Mesothelial cell of epicardium (in vitro differentiated cells): ENCODE measurements around the gene LRRC31. TPM values are rescaled to one million over a fixed set of nuclear protein-coding genes. Genes with fewer than 3 reads are reported as not detected.

ENCODE experiments used
- DNase-seq, 2 experiments: peaks; one replicate each; pipeline ENCODE4 v3.0.0; 2021; ENCODE audit warnings: low spot score in 2 of 2; ENCODE audit not compliant: unreplicated experiment in 2 of 2
- H3K27ac Mint-ChIP-seq: 2 replicates; pipeline ENCODE4 v1.8.0; 2021; ENCODE audit warnings: mixed read lengths
- H3K27me3 Mint-ChIP-seq: 2 replicates; pipeline ENCODE4 v1.8.0; 2021; ENCODE audit warnings: low read depth, mixed read lengths
- H3K36me3 Mint-ChIP-seq: 2 replicates; pipeline ENCODE4 v1.8.0; 2021; ENCODE audit warnings: mixed read lengths
- H3K4me1 Mint-ChIP-seq: 2 replicates; pipeline ENCODE4 v1.8.0; 2021; ENCODE audit warnings: mixed read lengths
- H3K4me3 Mint-ChIP-seq: 2 replicates; pipeline ENCODE4 v1.8.0; 2021; ENCODE audit warnings: mild to moderate bottlenecking, moderate library complexity, mixed read lengths
- H3K9me3 Mint-ChIP-seq: 2 replicates; pipeline ENCODE4 v1.8.0; 2021; ENCODE audit warnings: mixed read lengths
- total RNA-seq: library from RNA; stranded (reverse); gene quantifications from 3 replicates; pipeline ENCODE4 v1.2.1, GENCODE V29; 2021
- TF ChIP-seq, protein P1 (sequence below): fragments of 200-600 bp; sonication (generic); IDR thresholded peaks from one replicate; pipeline ENCODE4 v1.5.0; 2021; ENCODE audit warnings: antibody characterized with exemption; ENCODE audit not compliant: unreplicated experiment

Gene LRRC31
- total RNA-seq, 1 donor from 2014 or later = not detected

DNA sequence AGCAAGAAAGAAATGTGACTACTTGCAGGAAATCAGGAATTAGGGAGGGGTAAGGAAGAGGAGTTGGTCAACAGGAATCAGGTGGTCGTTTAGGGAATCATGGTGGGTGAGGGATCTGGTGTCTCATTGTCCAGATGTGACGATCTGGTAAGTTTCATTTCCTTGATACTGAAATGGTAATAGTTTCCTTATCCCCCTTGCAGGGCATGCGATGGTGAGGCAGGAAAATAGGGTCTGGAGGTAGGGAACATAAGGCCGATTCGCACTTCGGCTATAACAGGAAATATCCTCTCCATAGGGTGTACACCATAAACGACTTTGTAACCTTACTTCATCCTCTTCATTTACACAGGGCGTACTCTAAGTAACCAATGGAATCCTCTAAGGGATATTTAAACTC lies 56.5 kb downstream of the LRRC31 start:
- H3K27ac Mint-ChIP-seq = peak overlapping the region; percentile 8
- peaks cover 25% of the 10 kb centered on the region for H3K4me1 Mint-ChIP-seq
- DNase-seq = no peak
- TF ChIP-seq, protein P1, sequence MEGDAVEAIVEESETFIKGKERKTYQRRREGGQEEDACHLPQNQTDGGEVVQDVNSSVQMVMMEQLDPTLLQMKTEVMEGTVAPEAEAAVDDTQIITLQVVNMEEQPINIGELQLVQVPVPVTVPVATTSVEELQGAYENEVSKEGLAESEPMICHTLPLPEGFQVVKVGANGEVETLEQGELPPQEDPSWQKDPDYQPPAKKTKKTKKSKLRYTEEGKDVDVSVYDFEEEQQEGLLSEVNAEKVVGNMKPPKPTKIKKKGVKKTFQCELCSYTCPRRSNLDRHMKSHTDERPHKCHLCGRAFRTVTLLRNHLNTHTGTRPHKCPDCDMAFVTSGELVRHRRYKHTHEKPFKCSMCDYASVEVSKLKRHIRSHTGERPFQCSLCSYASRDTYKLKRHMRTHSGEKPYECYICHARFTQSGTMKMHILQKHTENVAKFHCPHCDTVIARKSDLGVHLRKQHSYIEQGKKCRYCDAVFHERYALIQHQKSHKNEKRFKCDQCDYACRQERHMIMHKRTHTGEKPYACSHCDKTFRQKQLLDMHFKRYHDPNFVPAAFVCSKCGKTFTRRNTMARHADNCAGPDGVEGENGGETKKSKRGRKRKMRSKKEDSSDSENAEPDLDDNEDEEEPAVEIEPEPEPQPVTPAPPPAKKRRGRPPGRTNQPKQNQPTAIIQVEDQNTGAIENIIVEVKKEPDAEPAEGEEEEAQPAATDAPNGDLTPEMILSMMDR = no peak
- peaks cover 18% of the 10 kb centered on the region for H3K9me3 Mint-ChIP-seq
- peaks cover 10% of the 10 kb centered on the region for H3K36me3 Mint-ChIP-seq
- H3K27me3 Mint-ChIP-seq = no peaks in the 10 kb centered on the region
- H3K4me3 Mint-ChIP-seq = peak overlapping the region; percentile 88

DNA sequence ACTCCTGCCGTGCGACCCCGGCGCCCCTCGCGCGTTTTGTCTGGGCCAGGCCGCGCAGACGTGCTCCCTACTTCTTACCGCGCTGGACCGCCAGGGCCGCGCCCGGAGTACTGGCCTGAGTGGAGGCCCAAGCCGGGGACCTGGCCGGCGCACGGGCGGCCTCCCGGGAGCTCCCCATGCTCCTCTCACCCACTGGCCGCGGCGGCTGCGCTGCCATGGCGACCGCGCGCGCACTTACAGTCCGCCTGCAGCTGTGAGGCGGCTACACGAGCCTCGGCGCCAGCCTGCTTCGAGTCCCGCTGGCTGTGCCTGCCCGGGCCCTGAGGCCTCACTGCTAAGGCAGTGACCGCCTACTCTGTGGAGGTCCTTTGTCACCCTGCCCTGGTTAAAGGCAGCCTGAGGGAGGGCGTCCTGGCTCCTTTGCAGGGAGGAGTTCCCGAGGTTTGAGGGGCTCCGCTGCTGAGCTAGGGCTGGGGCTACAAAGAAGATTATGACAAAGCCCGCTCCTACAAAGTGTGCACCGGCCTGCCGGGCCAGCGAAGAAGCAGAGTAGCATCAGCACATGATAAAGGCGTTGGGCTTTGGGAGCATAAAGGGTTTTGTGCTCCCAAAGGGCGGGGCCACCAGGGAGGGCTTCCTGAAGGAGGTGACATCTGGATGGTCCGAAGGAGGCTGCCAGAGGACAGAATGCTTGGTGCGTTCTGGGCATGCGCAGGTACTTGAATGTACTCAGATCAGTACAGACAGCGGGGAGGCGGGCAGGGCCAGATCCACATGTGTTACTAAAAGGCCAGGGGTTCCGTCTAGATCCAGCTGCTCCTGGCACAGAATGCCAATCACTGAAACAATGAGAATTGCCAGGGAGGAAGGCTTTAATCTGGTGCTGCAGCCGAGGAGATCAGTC lies 57.2 kb downstream of the LRRC31 start, which contains the start of the genes LRRC34 and LRRIQ4:
TSS of gene LRRC34 (minus strand) at position 573 of the 904 bp plus-strand sequence. CDS start at position 217, 356 bp downstream.
TSS of gene LRRIQ4 (plus strand) at position 539 of the 904 bp plus-strand sequence. CDS start 9,052 bp downstream, outside the sequence.
- Mint-ChIP-seq H3K27ac (peak within 1 kb of the TSS; percentile 90), H3K27me3 (no peaks in the 10 kb centered on the region), H3K4me1 (peaks cover 22% of the 10 kb centered on the region), H3K36me3 (peaks cover 10% of the 10 kb centered on the region), H3K9me3 (peaks cover 18% of the 10 kb centered on the region), H3K4me3 (peak within 1 kb of the TSS; percentile 88)
- peak; percentile 52 to 73 for DNase-seq
- TF ChIP-seq, protein P1 = no peak

DNA sequence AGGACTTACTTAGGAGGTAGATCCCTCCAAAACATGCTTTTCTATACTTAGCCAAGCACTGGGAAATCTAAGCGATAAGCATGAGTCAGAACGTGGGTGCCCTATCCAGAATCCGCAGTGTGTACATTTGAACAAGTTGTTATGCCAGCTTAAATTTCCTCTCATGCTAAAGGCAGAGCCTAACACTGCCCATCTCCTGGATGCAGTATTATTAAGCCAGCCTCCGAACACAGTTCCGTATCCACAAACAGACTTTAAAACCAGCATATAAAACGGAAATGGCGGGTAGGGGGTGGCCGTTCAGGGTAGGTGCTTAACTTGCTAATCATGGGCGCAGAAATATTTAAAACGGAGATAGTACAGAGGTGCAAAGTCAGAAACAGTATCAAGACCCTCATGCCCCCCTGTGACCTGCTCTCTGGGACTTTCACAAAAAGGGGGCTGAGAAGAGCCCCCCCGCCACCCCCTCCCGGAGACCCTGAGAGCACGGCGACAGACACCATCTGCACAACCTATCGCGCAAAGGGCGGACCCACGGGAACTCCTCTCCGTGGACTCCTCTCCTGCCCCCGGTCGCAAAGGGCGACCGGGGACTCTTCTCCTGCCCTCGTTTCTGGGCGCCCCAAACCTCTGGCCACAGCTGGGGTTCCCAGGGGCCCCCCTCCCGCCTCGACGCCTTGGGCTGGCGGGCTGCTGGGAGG lies 58.0 kb downstream of the LRRC31 start:
- H3K4me1 Mint-ChIP-seq = peaks cover 22% of the 10 kb centered on the region
- no peaks in the 10 kb centered on the region for H3K27me3 Mint-ChIP-seq
- TF ChIP-seq, protein P1 = no peak
- peak overlapping the region; percentile 90 for H3K27ac Mint-ChIP-seq
- peaks cover 18% of the 10 kb centered on the region for H3K9me3 Mint-ChIP-seq
- no peak for DNase-seq
- peaks cover 10% of the 10 kb centered on the region for H3K36me3 Mint-ChIP-seq
- peak overlapping the region; percentile 88 for H3K4me3 Mint-ChIP-seq

DNA sequence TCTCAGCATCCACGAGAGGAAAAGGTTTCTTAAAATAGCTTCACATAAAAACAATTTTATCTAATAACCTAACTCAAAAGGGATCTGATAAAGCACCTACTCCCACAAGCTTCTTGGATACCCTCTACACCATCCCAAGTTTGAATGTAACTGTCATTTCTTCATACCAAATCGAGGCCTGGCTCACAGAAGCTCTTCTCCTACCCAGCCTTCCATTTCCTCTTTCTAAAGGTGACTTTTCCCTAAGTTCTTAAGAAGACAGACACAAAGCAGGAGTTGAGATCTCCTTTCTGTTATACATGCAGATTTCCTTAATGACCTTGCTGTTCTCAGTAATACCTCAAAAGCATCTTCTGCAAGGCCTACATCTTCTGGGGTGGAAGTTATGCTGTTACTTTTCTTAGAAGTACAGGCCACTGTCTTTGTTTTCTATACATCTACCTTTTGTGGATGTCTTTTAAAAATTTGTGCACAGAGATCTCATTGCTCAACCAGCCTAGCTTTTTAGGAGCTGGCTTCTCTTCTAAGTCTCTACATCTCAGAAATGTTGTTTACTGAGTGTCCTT lies 60.4 kb downstream of the LRRC31 start:
- H3K4me1 Mint-ChIP-seq = peaks cover 22% of the 10 kb centered on the region
- H3K4me3 Mint-ChIP-seq = no peak overlapping the region
- TF ChIP-seq, protein P1 = no peak
- DNase-seq = no peak
- H3K27me3 Mint-ChIP-seq = no peaks in the 10 kb centered on the region
- H3K27ac Mint-ChIP-seq = peak overlapping the region; percentile 2
- no peaks in the 10 kb centered on the region for H3K9me3 Mint-ChIP-seq
- H3K36me3 Mint-ChIP-seq = peaks cover 3% of the 10 kb centered on the region

DNA sequence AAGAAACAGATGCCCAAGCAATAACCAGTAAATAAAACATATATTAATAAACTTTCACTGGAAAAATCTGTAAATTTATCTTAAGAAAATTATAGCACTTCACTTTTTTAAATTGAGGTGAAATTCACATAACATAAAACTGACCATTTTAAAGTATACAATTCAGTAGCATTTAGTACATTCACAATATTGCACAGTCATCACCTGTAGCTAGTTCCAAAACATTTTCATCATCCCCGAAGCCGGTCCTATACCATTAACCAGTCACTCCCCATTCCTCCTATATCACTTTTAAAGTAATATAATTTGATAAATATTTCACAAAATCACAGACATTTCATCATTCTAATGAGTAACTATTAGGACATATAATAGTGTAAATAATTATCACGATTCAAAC lies 65.1 kb downstream of the LRRC31 start:
- H3K4me1 Mint-ChIP-seq = no peaks in the 10 kb centered on the region
- H3K4me3 Mint-ChIP-seq = no peak overlapping the region
- peaks cover 3% of the 10 kb centered on the region for H3K36me3 Mint-ChIP-seq
- TF ChIP-seq, protein P1 = no peak
- H3K27ac Mint-ChIP-seq = no peak overlapping the region
- H3K9me3 Mint-ChIP-seq = no peaks in the 10 kb centered on the region
- DNase-seq = no peak
- no peaks in the 10 kb centered on the region for H3K27me3 Mint-ChIP-seq
